ENCODE measurements around the gene FAM120AOS. TPM values are rescaled to one million over a fixed set of nuclear protein-coding genes. Genes with fewer than 3 reads are reported as not detected.

FAM120AOS gene
- total RNA-seq, 2 experiments from 2014 or later, result 47.1 to 55.7 TPM

DNA sequence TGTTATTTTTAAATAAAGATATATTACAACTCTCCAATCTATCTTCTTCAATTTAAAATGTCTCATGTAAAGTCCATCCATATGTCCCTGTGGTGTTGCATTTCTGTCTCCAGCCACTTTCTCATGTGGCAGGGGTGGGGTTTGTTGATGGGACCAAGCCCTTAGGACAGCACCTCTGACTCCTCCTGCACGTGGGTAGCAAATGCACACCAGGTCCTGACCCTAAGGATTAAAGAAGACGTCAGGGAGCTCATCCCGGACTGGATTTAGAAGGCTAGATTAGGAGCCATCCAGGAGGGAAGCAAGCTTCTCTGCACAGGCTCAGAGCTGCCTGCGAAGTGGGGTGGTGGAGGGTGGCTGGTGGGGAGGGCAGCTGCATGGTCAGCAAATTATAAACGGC lies 38.9 kb upstream of the FAM120AOS start:
- Histone ChIP-seq H3K4me3 (ENCODE audit: low read depth, low read length, poor library complexity, severe bottlenecking) (no peak overlapping the region), H3K4me2 (ENCODE audit: low read length) (no peak overlapping the region), H3K79me2 (ENCODE audit: insufficient read depth, low read depth, low read length) (peaks cover 29% of the 10 kb centered on the region; the same call in 1 of the 2 replicates), H3K36me3 (ENCODE audit: insufficient read depth, low read length) (peaks cover 87% of the 10 kb centered on the region), H3K4me1 (ENCODE audit: insufficient read depth, low read length, poor library complexity, severe bottlenecking) (peaks cover 7% of the 10 kb centered on the region), H2AFZ (ENCODE audit: low read length) (no peak overlapping the region), H3K9me3 (ENCODE audit: low read length) (no peaks in the 10 kb centered on the region), H3K9me2 (ENCODE audit: insufficient read depth, low read length) (no peaks in the 10 kb centered on the region), H3K27ac (ENCODE audit: low read depth, low read length, poor library complexity, severe bottlenecking) (no peak overlapping the region), H4K20me1 (ENCODE audit: insufficient read depth, low read length) (no peaks in the 10 kb centered on the region)
- TF ChIP-seq CTCF (conservative IDR thresholded peaks at IDR 0.05; ENCODE audit: low read length) (no peak), EZH2phosphoT487 (IDR thresholded peaks at IDR 0.05; ENCODE audit: borderline replicate concordance, low read depth, low read length) (no peak)
- DNase-seq (ENCODE audit: low spot score), result no peak
- no TSS peak for BruUV-seq (replicated peaks)
- intact Hi-C loops (cut with micrococcal nuclease; ENCODE audit: unreplicated experiment), result no loop called here
- POLR2A ChIA-PET, result interaction anchor here (0.6 kb wide), 1 partner anchor 389 kb away, joined by 3 read pairs; no protein-coding TSS in a partner anchor
- CTCF ChIA-PET (ENCODE audit: unreplicated experiment), result interaction anchor here (0.6 to 0.7 kb wide), 3 partner anchors 14 to 662 kb away, joined by 5 to 13 read pairs (median 5); no protein-coding TSS in a partner anchor

- Histone ChIP-seq H2AFZ (ENCODE audit: low read length) (no peak overlapping the region), H3K9me3 (ENCODE audit: low read length) (no peaks in the 10 kb centered on the region), H3K36me3 (ENCODE audit: insufficient read depth, low read length) (peaks cover 87% of the 10 kb centered on the region), H3K9me2 (ENCODE audit: insufficient read depth, low read length) (no peaks in the 10 kb centered on the region), H3K4me2 (ENCODE audit: low read length) (no peak overlapping the region), H4K20me1 (ENCODE audit: insufficient read depth, low read length) (no peaks in the 10 kb centered on the region), H3K27ac (ENCODE audit: low read depth, low read length, poor library complexity, severe bottlenecking) (no peak overlapping the region), H3K4me1 (ENCODE audit: insufficient read depth, low read length, poor library complexity, severe bottlenecking) (peaks cover 7% of the 10 kb centered on the region), H3K79me2 (ENCODE audit: insufficient read depth, low read depth, low read length) (peaks cover 29% of the 10 kb centered on the region; the same call in 1 of the 2 replicates), H3K4me3 (ENCODE audit: low read depth, low read length, poor library complexity, severe bottlenecking) (no peak overlapping the region)
- TF ChIP-seq CTCF (conservative IDR thresholded peaks at IDR 0.05; ENCODE audit: low read length) (no peak), EZH2phosphoT487 (IDR thresholded peaks at IDR 0.05; ENCODE audit: borderline replicate concordance, low read depth, low read length) (no peak)
- BruUV-seq (replicated peaks), result no TSS peak
- DNase-seq (ENCODE audit: low spot score), result no peak
- POLR2A ChIA-PET, result interaction anchor here (0.6 to 1.1 kb wide), 2 partner anchors 18 to 390 kb away, joined by 3 read pairs; no protein-coding TSS in a partner anchor
- intact Hi-C loops (cut with micrococcal nuclease; ENCODE audit: unreplicated experiment), result no loop called here
- CTCF ChIA-PET (ENCODE audit: unreplicated experiment), result interaction anchor here (0.6 to 0.7 kb wide), 3 partner anchors 15 to 663 kb away, joined by 5 to 13 read pairs (median 5); no protein-coding TSS in a partner anchor
Observed at GRCh38 chr9:93491593-93492232, 38.3 kb upstream of the FAM120AOS start.

DNA sequence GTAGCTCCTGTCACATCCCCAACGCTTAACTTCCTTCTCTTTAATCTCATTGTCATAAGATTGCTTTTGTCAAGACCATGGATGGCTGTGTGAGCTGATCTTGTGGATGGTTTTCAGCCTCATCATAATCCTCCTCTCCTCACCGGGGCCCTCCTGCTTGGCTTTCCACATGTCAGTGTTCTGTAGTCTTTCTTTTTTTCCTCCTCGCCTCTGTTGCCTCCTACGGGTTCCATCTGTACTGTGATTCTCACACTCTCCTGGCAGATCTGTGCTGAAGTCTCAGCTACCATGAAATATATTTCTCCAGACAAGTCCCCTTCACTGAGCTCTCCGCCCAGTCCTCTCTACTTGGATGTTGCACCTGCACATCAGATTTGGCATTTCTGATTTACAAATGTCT lies 34.9 kb upstream of the FAM120AOS start:
- TF ChIP-seq CTCF (conservative IDR thresholded peaks at IDR 0.05; ENCODE audit: low read length) (no peak), EZH2phosphoT487 (IDR thresholded peaks at IDR 0.05; ENCODE audit: borderline replicate concordance, low read depth, low read length) (no peak)
- H3K4me1 ChIP-seq (ENCODE audit: insufficient read depth, low read length, poor library complexity, severe bottlenecking), result peaks cover 15% of the 10 kb centered on the region
- H3K9me2 ChIP-seq (ENCODE audit: insufficient read depth, low read length), result no peaks in the 10 kb centered on the region
- H3K79me2 ChIP-seq (ENCODE audit: insufficient read depth, low read depth, low read length), result peaks cover 50% of the 10 kb centered on the region; the same call in 1 of the 2 replicates
- no peak overlapping the region for H2AFZ ChIP-seq (ENCODE audit: low read length)
- H3K36me3 ChIP-seq (ENCODE audit: insufficient read depth, low read length), result peaks cover 87% of the 10 kb centered on the region
- no peak for DNase-seq (ENCODE audit: low spot score)
- ChIA-PET POLR2A (no interaction called here), CTCF (ENCODE audit: unreplicated experiment) (no interaction called here)
- no peak overlapping the region for H3K4me3 ChIP-seq (ENCODE audit: low read depth, low read length, poor library complexity, severe bottlenecking)
- H3K4me2 ChIP-seq (ENCODE audit: low read length), result no peak overlapping the region
- no TSS peak for BruUV-seq (replicated peaks)
- no peak overlapping the region for H3K27ac ChIP-seq (ENCODE audit: low read depth, low read length, poor library complexity, severe bottlenecking)
- H4K20me1 ChIP-seq (ENCODE audit: insufficient read depth, low read length), result no peaks in the 10 kb centered on the region
- no peaks in the 10 kb centered on the region for H3K9me3 ChIP-seq (ENCODE audit: low read length)
- intact Hi-C loops (cut with micrococcal nuclease; ENCODE audit: unreplicated experiment), result no loop called here
